Measurements from ENCODE around the gene TTC6.
"Not testable (repeated sequence)": the region's sequence is repeated elsewhere in the genome, so short reads cannot be mapped to it uniquely, and the experiment has no call there.

TTC6 gene, protein sequence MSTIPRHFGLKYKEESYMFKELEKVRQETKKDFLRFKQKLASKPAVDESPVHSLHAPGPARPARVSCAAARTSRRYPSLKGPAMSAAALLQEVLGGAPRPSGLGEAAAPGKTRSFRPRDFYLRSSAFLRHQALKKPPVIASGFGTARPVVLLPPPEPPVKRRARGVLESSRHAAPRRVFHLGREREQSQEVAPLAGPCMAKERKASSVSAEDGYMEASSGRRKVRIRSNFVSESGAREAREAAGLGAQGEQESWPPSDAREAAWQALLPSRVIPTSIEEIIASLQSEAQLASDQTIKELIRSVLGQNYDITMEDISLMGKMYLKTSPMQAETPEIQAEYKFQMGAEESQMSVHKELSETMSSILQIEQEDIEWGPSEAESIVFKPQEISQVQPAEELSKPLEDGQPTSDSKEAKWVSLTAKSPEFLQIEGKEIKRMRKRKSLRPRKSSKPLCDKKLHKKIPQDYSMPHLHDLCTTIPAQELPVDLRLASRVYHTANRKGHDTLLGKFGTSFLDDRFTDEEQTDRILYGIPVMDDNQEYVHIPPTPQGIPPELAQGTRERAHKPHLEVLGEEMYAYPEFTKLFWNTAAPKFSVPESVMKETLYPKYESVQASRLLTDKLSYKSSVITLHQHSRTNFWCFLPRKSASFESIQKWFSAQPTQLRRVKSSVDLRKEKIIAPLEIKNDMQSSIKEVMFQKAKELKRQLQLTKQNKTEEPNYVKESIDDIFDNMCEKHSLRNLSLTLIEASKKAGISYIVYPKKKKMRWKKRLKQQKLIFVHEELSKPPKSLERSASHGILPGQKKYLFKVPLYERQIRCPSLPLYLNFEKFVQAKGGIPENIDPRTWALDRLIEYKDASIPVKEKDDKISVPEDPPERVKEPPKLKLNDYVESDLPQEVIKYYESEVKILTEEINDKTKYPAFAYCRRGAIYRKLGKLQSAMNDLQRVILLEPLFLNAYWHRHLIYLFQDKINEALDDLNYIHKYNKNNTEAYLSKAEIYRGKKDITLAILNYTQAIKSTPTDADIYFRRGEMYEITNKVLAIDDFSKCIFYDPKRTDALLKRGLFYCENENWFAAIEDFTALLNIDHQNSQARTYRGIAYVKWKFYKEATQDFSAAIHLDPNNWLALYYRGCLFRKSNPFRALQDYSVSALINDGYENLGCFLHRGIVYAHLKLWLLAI (N-terminal part only)

DNA sequence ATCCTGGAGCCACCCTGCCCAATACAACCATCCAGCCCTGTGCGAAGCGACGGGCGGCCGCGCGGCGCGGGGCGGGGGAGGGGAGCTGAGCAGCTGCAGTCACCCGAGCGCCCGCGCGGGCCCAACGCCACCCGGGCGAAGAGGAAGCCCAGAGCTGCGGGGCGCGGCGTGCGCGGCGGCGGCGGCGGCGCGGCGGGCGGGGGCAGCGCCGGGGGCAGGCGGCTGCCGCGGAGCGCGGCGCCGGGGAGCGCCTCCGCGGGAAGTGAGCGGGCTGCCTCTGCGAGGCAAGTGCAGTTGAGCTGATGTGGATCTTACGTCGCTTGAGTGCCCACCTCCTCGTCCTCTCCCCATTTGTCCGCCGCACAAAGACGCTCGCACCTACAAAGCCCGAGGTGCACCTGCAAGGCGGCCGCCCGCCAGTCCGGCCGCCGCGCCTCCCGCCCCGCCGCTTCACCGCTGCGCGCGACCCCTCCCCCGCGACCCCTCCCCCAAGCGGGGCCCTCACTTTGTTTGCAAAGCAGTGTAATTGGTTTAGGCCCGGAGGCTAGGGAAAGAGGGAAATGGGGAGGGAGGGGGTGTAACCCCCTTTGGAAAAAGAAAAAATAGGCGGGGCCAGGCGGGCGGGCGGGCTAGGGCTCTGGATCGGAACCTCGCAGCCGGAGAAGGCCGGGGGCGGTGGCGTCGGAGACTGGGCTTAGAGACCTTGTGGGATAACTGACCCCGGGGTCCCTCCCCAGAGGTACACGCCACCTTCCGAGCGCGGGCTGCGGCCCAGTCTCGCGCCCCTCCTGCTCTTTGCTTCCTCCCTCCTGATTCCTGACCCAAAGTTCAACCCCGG, at the start of gene TTC6, which contains the start of gene FOXA1:
Gene TTC6, plus strand, starts transcription at position 659 of the 838 bp plus-strand sequence. CDS start 26,436 bp downstream, outside the sequence.
Gene FOXA1, minus strand, starts transcription at position 279 of the 838 bp plus-strand sequence. Its CDS starts 277 bp downstream, at position 2.
- DNase-seq (ENCODE audit: low read depth, low spot score), result no peak

DNA sequence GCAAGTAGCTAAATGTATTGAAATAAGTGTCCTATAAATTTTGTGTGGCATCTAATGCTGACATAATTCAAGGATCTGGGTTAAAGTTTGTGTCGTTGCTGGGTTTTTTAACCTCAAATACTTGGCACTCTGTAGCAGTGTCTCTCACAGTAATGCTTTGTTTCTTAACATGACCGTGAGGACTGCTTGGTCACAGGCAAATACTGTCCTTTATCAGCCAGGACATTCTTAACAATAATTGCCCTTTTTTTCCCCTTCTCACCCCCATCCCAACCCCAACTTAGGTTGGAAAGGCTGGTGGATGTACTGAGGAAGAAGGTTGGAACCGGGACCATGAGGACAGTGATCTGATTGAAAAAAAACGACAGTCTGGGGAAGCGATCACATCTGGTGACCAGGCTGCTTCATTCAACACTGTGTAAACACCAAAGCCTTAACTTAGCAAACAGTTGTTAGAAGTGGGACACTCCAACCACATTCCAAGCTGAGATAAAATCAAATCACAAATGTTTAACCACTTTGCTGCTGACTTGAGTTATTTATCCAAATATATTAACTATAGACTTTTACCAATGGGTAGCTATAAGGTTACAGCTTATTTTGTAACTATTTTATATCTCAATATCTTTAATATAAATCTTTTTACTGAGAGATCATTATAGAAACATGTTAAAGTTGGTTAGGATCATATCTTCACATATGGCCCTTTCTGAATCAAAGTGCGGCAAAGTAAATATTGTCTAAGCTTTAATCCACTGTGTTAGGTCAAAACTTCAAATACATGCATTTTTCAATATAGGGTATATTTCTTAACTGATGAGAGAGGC, 48.6 kb upstream of the TTC6 start:
- no peak for DNase-seq (ENCODE audit: low read depth, low spot score)

DNA sequence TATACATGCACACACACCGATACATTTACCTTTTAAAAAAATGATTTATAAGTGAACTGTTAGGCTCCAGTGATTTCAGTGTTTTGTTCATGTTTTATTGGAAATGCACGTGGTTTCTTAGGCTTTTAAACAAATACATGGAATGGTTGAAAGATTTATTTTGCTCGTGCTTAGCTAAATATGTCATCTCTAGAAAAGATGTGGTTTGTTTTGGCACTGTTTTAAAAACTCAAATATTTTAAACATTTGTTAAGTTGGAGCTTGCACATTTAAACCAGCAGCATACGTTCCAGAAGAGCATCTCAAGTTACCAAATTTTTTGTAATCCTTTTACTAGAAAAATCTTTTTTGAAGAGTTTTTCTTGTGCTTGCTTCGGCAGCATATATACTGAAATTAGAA, 44.9 kb upstream of the TTC6 start:
- DNase-seq (ENCODE audit: low read depth, low spot score), result no peak

DNA sequence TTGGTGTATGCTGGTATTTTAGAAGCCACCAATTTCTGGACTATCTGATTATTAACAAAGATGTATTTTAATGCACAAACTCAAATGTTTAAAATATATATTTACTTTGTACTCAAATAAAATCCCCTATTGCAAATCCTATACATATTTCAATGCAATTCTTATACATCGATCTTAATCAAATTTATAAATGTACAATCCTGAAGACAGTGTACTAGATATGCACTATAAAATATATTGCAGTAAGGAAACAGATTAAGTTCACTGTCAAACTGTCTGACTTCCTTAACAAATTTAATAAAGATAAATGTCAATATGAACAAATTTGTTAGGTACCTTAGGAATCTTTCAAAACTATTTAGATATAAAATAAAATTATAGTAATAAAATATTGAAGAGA, 44.3 kb upstream of the TTC6 start:
- no peak for DNase-seq (ENCODE audit: low read depth, low spot score)

DNA sequence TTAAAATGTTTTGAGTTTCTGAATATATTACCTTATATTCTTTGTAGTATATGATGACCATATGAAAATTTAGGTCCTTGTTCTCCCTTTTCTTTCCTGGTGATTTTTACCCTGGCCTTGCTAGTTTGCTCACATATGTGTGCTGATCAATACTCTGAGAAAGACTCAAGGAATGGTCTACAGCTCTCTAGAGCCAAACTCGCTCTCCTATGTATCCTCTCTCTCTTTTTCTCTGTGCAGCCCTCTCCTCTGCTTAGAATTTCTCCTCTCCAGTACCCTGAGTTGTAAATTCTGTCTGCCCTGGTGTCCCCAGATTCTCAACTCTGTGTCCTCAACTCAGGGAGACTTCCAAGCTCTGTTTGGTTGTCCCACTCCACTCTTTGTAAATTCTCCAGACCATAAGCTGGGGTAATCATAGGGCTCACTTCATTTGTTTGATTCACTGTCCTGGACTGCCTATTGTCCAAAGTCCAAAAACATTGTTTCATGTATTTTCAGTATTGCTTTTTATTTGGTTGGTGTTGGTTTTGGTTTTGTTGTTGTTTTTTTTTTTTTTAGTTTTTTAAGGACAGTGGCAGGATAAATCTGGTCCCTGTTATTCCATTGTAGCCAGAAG, 41.4 kb upstream of the TTC6 start:
- DNase-seq (ENCODE audit: low read depth, low spot score), result no peak

DNA sequence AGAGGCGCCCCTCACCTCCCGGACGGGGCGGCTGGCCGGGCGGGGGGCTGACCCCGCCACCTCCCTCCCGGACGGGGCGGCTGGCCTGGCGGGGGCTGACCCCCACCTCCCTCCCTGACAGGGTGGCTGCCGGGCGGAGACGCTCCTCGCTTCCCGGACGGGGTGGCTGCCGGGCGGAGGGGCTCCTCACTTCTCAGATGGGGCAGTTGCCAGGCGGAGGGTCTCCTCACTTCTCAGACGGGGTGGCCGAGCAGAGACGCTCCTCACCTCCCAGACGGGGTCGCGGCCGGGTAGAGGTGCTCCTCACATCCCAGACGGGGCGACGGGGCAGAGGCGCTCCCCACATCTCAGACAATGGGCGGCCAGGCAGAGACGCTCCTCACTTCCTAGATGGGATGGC, 39.8 kb upstream of the TTC6 start:
- DNase-seq (ENCODE audit: low read depth, low spot score), result not testable (repeated sequence)

DNA sequence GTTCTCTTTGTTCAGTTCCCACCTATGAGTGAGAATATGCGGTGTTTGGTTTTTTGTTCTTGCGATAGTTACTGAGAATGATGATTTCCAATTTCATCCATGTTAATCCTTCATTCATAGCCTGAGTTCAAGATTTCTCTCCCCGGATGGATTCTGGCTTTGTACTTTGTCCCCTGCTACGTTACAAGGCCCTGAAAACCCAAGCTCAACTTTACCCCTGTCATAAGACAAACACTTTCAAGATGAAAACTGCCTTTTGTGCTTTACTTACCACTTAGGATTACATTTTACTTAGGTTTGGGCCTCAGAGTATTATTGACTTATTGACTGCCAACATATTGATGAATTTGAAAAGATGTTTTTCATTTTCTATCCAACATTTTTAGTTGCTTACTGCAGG, 36.7 kb upstream of the TTC6 start:
- DNase-seq (ENCODE audit: low read depth, low spot score), result no peak

DNA sequence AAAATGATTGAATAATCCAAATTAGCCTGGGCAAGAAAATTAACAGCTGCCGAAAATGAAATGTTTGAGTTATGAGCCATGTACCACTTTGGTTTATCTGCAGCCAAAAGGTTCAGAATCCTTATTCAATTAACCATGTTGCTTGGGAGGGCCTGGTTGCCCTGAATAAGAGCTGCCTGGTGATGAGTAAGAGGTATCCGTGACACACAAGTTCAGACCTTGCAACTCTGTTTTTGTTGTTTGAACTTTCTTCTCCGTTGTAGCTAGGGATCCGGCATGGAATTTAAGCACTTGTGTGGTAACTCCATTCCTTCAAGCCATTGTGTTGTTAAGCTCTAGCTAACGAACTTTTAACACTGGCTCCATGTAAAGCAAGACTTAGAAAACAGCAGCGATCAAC, 36.0 kb upstream of the TTC6 start:
- DNase-seq (ENCODE audit: low read depth, low spot score), result no peak

DNA sequence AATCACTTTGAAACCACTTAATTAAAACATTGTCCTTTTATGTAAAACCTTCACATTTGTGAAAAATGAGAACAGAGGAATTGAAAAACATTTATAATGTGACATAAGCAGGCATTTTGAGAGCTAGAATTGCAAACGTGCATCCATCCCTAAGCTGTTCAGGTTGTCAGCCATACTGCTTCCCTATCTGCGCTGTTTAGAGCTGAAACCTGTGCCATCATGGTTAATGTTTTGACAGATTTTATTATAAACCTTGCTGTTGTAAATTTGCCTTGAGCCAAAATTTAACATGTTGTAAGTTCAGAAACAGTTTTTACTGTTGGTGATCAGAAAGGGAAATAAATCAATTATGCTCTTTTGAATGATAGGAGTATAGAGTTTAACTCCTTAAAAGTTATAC, 32.2 kb upstream of the TTC6 start:
- no peak for DNase-seq (ENCODE audit: low read depth, low spot score)

DNA sequence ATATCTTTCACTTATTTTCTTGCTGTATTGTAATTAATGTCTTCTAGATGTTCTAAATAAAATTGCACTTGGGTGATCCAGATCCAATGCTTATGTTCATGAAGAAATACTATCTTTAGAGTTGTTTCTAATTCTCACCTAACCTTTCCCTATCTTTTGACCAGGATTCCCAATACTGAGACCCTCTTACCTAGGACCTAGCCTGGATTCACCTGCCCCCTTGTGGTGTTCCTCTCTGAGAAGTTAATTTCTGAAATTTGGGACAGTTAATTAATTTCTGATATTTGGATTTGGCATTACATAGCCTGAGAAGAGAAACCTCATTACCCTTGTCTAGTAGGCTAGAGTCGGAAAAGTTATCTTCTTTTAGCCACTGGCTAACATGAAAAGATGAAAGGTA, 29.9 kb upstream of the TTC6 start:
- DNase-seq (ENCODE audit: low read depth, low spot score), result no peak

DNA sequence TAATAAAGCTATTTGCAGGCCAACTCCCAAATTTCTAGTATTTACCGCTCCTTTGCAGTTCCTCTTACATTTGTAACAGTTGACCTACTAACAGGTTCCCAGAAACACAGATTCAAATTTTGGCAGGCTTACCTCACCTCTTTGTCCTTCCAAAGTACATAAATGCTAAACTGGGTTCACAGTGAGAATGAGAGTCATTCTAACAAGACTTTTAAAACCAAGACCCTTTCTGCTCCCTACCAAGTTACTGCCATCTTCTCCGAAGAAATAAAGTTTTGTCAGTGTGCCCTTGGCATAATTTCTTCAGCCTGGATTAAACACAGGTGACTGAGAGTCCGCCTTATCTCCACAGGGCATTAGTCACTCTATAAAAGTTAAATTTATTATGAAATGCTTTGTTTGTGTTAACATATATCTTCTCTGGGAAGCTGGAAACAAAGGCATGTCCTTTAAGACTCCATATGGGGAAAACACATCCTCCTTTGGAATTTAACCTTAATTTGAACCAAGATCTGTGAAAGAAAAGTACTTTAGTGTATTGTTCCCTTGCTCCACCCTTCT, 28.5 kb upstream of the TTC6 start:
- no peak for DNase-seq (ENCODE audit: low read depth, low spot score)

DNA sequence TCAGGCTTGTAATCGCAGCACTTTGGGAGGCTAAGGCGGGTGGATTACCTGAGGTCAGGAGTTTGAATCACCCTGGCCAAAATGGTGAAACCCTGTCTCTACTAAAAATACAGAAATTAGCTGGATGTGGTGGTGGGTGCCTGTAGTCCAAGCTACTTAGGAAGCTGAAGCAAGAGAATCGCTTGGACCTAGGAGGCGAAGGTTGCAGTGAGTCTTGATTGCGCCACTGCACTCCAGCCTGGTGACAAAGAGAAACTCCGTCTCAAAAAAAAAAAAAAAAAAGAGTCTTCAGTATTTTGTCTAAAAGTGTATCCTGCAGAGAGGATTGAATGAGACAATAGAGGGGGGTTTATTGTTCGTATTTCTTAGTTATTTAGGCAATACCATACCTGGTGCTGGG, 25.7 kb upstream of the TTC6 start:
- DNase-seq (ENCODE audit: low read depth, low spot score), result no peak

DNA sequence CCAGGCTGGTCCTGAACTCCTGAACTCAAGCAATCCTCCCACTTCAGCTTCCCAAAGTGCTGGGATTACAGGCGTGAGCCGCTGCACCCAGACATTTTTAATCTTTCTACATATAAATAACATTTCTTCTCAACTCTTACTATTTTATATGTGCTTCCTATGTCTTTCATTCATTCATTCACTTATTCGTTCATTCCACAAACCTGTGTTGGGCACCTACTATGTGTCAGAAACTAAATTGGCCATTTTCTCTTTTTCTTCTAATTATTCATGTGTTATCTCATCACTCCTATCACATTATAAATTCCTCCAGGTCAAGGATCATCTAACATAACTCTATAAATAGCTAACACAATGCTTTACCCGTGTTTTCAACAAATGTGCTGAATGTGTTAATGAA, 24.0 kb upstream of the TTC6 start:
- DNase-seq (ENCODE audit: low read depth, low spot score), result no peak

DNA sequence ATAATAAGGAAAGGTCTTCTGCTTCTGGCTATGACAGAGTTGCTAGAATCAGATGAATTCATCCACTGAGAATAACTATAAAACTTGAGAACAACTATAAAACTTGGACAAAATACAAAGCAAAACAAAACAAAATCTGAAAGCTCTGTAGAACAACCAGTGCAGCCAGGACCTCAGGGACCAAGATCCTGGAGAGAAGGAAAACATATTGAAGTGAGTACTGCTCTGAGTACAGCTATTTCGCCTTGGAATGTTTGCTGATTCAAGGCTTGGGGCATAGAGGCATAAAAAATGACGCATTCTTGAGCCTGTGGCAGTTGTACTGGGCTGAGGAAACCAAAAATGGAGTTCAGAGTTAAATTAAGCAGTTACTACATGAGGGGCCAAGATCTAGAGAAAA, 22.1 kb upstream of the TTC6 start:
- no peak for DNase-seq (ENCODE audit: low read depth, low spot score)

DNA sequence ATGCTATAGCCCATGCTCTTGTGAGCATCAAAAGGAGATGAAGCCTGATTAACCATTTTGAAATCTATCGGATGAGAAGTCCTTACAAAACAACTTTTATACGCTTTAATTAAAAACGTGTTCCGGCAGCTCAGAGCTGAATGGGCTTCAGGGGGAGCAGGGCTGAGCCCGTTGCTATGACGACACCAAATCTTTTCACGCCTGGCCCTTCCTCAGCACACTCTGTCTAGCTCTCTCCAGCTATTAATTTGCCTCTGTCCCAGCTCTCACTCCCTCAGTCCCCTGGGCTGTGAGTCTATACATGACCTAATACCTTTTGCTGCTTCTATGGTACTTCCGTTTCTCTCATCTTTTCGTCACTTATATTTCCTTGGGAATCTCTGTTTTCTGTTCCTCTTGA, 16.2 kb upstream of the TTC6 start:
- DNase-seq (ENCODE audit: low read depth, low spot score), result no peak

DNA sequence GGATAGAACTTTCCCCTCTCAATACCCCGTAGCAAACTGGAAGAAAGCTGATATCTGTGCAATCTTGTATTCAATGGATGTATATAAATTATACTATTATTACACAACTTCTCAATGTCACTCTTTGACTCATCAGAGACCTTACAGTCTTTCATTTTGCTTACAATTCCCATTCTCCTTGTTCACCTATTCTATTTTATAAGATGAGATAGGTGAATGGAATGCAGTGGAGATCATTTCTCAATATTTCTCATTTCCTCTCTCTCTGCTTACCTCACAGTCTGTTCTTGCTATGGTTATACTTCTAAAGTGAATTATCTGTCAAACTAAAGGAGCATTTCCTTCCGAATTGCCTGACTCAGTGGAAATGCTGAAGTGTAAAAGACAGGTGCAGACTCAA, 15.3 kb upstream of the TTC6 start:
- no peak for DNase-seq (ENCODE audit: low read depth, low spot score)

DNA sequence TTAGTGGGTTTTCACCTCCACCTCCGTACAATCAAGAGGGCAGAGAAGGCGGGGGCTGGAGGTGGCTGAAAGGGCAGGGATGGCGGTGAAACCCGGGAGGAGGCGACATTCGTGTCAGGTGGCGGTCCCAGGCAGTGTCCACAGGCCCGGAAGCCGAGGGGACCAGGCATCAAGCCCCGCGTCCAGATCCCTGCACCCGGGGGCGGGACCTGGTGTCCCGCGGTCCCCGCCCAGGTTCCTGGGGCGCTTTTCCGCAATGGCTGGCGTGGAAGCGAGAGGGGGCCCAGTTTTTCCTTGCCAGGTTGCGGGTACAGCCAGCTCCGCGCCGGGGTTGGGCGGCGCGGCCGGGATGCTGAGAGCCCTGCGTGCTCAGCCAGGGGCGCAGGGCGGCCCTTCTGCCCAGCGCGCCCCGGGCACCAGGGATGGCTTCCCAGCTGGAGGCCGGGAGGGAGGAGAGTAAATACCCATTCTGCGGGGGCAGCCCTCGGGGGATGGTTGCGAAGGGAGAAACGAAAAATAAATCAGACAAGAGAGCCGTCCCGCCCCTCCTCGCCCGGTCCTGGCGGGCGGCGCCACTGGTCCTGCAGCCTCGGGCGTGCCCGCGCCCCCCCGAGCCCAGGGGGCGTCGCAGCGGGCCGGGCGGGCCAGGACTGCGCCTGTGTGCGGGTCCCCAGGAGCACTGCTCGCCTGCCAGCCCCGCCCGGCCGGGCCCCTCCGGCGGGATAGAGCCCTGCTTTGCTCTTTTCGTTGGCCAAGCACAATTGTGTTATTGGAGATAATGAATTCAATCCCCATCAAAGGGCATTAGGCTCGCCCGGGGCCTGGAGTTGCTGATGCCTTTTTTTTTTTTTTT, 11.8 kb upstream of the TTC6 start:
- DNase-seq (ENCODE audit: low read depth, low spot score), result no peak
